LNCaP clone FGC (cell line): ENCODE data around the gene NKX2-2.

Experiments used
- DNase-seq: peaks from one replicate; pipeline ENCODE4 v3.0.0-alpha.2; 2011; ENCODE audit warnings: low read depth
- H3K4me3 ChIP-seq: 2 replicates; pipeline ENCODE4 v1.5.1; 2011; ENCODE audit warnings: mild to moderate bottlenecking, low read depth, low read length, control low read depth
- CTCF ChIP-seq: IDR thresholded peaks from 2 replicates; pipeline ENCODE4 v1.5.1; 2012; ENCODE audit warnings: mild to moderate bottlenecking; ENCODE audit not compliant: control insufficient read depth, insufficient read depth; ENCODE audit errors: extremely low read depth

Gene NKX2-2

GRCh38 chr20:21511850-21512633 is 1.8 kb downstream of the NKX2-2 start:
- H3K4me3 ChIP-seq, result no peak overlapping the region
- DNase-seq, result no peak
- TF ChIP-seq CTCF, result no peak

GRCh38 chr20:21511485-21511849 is 2.4 kb downstream of the NKX2-2 start:
- no peak for DNase-seq
- no peak overlapping the region for H3K4me3 ChIP-seq
- TF ChIP-seq CTCF, result no peak

- TF ChIP-seq CTCF, result no peak
- H3K4me3 ChIP-seq, result no peak overlapping the region
- DNase-seq, result no peak
Measured at GRCh38 chr20:21510414-21511384, 3.2 kb downstream of the NKX2-2 start.

- DNase-seq, result no peak
- no peak for TF ChIP-seq CTCF
- H3K4me3 ChIP-seq, result no peak overlapping the region
Measured at GRCh38 chr20:21509597-21510371, 4.1 kb downstream of the NKX2-2 start.

GRCh38 chr20:21509079-21509596 is 4.7 kb downstream of the NKX2-2 start:
- TF ChIP-seq CTCF, result no peak
- no peak for DNase-seq
- H3K4me3 ChIP-seq, result no peak overlapping the region

GRCh38 chr20:21508230-21509078 is 5.4 kb downstream of the NKX2-2 start:
- H3K4me3 ChIP-seq, result no peak overlapping the region
- DNase-seq, result no peak
- TF ChIP-seq CTCF, result no peak
